Measurements from ENCODE around the gene CREB3L1.

CREB3L1 gene

GRCh38 chr11:46322759-46323158 lies 45.3 kb downstream of the CREB3L1 start:
- Histone ChIP-seq H2AFZ (no peak overlapping the region), H3K4me2 (ENCODE audit: low read length) (no peak overlapping the region)

GRCh38 chr11:46326813-46327416 lies 49.5 kb downstream of the CREB3L1 start:
- Histone ChIP-seq H3K36me3 (ENCODE audit: control insufficient read depth, insufficient read depth, low read length) (no peaks in the 10 kb centered on the region), H3K79me2 (no peaks in the 10 kb centered on the region), H3K9ac (no peak overlapping the region), H3K4me2 (ENCODE audit: low read length) (no peak overlapping the region), H3K27me3 (ENCODE audit: control insufficient read depth, insufficient read depth, low read length) (no peaks in the 10 kb centered on the region), H3K4me3 (ENCODE audit: low read depth, low read length) (no peak overlapping the region), H3K27ac (no peak overlapping the region), H3K9me3 (ENCODE audit: control insufficient read depth, low read length) (no peaks in the 10 kb centered on the region), H3K4me1 (no peaks in the 10 kb centered on the region), H2AFZ (no peak overlapping the region)
- no peak for TF ChIP-seq CTCF (IDR thresholded peaks at IDR 0.05)

More at GRCh38 chr11:46322759-46323158, 45.3 kb downstream of the CREB3L1 start:
- Histone ChIP-seq H3K27me3 (ENCODE audit: control insufficient read depth, insufficient read depth, low read length) (no peaks in the 10 kb centered on the region), H3K79me2 (no peaks in the 10 kb centered on the region), H3K9ac (no peak overlapping the region), H3K27ac (no peak overlapping the region), H3K36me3 (ENCODE audit: control insufficient read depth, insufficient read depth, low read length) (no peaks in the 10 kb centered on the region), H3K4me3 (ENCODE audit: low read depth, low read length) (no peak overlapping the region), H3K9me3 (ENCODE audit: control insufficient read depth, low read length) (no peaks in the 10 kb centered on the region), H3K4me1 (no peaks in the 10 kb centered on the region)
- TF ChIP-seq CTCF (IDR thresholded peaks at IDR 0.05), result no peak

- Histone ChIP-seq H3K9me3 (ENCODE audit: control insufficient read depth, low read length) (no peaks in the 10 kb centered on the region), H3K9ac (no peak overlapping the region), H3K4me2 (ENCODE audit: low read length) (no peak overlapping the region), H3K79me2 (no peaks in the 10 kb centered on the region), H3K4me3 (ENCODE audit: low read depth, low read length) (no peak overlapping the region), H3K36me3 (ENCODE audit: control insufficient read depth, insufficient read depth, low read length) (no peaks in the 10 kb centered on the region), H3K4me1 (no peaks in the 10 kb centered on the region), H3K27me3 (ENCODE audit: control insufficient read depth, insufficient read depth, low read length) (no peaks in the 10 kb centered on the region), H2AFZ (no peak overlapping the region), H3K27ac (no peak overlapping the region)
- TF ChIP-seq CTCF (IDR thresholded peaks at IDR 0.05), result no peak
These were observed 50.4 kb downstream of the CREB3L1 start for GRCh38 chr11:46327829-46328228.

- Histone ChIP-seq H2AFZ (no peak overlapping the region), H3K36me3 (ENCODE audit: control insufficient read depth, insufficient read depth, low read length) (no peaks in the 10 kb centered on the region), H3K27ac (no peak overlapping the region), H3K9me3 (ENCODE audit: control insufficient read depth, low read length) (no peaks in the 10 kb centered on the region), H3K9ac (no peak overlapping the region), H3K4me1 (no peaks in the 10 kb centered on the region), H3K79me2 (no peaks in the 10 kb centered on the region), H3K27me3 (ENCODE audit: control insufficient read depth, insufficient read depth, low read length) (no peaks in the 10 kb centered on the region), H3K4me2 (ENCODE audit: low read length) (no peak overlapping the region), H3K4me3 (ENCODE audit: low read depth, low read length) (no peak overlapping the region)
- no peak for TF ChIP-seq CTCF (IDR thresholded peaks at IDR 0.05)
These were observed 52.7 kb downstream of the CREB3L1 start for GRCh38 chr11:46330154-46330553.
